NCI-H1048 (cell line): ENCODE data around the gene ZNF688.
"Not testable (repeated sequence)": the region's sequence is repeated elsewhere in the genome, so short reads cannot be mapped to it uniquely, and the experiment has no call there.

ENCODE experiments used
- DNase-seq: peaks from one replicate; lab custom pipeline; 2025; lab: John Stamatoyannopoulos, UW

The ZNF688 gene

DNA sequence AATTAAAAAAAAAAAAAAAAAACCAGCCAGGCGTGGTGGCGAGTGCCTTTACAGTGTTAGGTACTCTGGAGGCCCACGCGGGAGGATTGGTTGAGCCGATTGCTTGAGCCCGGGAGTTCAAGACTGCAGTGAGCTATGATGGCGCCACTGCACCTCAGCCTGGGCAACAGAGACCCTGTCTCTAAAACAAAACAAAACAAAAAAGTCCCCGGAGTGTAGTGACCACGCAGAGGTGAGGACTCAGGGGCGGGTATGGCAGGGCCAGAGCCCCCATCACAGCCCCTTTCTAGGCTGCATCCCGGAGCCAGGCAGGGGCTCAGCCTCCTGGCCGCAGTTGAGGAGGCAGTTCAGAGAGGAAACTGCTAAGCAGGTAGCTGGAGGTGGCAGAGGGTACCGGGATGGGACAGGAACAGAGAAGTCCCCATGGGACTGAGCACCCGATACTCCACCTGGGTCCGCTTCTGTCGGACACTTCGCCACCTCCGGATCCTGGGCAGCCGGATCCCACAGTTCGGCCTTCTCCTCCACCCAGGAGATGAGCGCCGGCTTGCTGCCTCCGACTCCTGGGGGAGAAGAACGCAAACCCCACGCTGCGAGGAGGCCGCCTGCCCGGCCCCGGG is 37.7 kb downstream of the ZNF688 start:
- no peak for DNase-seq

DNA sequence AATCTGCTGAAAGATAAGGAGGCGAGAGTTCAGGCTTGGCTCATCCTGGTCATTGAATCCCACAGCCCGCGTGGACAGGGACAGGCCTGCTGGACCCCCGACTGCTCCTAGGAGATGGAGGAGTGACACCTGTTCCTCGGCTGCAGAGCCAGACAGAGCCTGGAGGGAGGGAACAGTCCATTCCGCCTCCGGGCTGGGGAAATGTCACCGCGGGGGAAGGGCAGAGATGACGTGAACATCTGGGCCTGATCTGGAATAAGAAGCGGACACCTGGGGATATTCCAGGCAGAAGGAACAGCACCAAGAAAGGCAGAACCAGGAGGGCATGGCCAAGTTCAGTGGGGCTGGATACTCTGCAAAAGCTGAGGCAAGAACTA is 38.4 kb downstream of the ZNF688 start:
- DNase-seq: no peak

DNA sequence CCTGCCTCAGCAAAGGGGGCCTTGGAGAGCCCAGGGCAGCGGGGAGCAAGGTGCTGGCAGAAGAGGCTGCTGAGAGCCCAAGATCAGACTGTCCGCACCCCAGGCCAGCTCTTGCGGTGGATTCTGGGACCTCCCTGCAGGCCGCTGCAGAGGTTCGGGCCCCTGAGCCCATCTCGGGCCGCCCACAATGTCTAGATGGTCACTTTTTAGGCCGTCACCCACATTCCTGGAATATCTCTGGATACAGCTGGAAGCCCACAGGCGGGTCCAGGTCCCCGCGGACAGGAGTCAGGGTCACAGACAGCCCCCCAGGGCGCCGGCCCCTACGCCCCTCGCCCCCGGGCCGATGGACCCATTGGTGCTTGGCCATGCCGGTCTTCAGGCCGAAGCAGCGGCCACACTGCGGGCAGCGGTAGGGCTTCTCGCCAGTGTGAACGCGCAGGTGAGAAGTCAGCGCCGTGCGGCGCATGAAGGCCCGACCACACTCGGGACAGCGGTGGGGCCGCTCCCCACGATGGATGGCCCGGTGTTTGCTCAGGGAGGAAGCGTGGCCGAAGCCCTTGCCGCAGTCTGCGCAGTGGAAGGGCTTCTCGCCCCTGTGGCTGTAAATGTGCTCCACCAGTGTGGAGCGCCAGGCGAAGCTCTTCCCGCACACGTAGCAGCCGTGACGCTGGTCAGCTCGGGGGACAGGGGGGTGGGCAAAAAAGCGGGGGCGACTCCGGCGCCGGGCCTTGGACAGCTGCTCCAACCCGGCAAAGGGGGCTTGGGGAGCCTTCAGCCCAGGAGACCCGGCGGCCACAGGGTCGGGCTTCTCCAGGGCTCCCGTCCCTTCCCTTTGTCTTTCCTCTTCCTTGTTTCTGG is 39.0 kb downstream of the ZNF688 start:
- DNase-seq: no peak

DNA sequence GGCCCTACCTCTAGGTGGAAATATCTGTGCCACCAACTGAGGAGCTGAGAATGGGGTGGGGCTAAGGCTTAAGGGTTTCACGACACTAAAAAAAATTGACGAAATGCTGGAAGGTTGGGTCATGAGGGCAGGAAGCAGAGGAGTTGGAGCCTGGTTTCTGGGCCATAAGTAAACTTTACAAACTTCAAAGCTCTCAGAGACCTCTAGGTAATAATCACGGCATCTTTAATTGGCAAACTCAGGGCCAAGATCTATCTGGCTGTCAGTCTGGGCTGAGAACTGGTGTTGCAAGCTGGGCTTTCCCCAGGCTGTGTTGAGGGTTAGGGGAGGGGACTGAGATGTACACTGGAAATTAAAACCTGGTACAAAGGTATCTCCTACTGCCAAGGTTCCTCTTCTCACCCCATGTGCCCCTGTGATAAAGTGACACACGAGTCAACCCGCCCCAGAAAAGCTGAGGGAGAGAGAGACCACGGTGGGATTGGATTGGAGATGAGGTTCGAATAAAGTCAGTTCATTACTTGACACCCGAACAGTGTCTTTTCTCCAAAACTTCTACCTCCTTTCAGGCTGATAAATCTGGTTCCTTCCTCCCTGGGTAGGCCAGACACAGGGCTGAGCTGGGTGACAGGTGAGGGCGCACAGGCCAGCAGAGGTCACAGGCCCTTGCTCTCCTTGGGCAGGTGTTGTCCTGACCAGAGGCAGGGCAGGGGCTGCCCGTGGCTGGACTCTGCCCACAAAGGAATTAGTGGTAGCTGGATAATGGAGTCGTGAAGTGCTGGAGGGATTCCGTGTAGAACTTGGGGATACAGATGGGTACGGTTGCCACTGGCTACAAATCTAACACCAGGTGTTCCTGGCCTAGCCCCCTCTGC is 41.1 kb downstream of the ZNF688 start:
- DNase-seq: no peak

DNA sequence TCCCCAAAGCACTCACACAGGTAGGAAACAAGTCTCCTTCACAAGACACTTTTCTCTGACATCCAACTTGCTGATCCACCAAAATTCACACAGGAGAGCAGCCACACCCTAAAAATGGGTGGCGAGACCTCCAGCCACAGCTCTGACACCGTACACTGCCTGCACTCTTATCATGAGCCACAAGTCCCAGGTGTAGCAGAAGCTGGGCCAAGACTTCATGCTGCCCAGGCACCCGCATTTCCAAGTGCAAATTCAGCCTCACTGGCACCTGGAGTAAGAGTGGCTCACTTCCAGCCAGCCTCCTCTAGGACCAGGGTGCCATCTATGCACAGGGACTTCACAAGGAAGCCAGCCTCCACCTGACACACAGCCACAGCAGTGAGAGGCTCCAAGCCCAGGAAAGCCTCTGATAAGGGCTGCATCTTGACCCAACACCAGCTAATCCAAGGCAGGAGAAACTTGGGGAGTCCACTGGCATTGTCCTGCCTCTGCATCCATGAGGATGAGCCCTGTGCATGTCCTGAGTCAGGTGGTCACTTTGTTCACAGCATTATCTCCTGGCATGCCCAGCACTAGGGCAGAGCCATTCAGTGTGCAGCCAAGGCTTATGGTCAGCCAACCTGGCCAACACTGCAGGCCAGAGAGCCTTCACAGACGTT is 42.6 kb downstream of the ZNF688 start:
- DNase-seq: no peak

DNA sequence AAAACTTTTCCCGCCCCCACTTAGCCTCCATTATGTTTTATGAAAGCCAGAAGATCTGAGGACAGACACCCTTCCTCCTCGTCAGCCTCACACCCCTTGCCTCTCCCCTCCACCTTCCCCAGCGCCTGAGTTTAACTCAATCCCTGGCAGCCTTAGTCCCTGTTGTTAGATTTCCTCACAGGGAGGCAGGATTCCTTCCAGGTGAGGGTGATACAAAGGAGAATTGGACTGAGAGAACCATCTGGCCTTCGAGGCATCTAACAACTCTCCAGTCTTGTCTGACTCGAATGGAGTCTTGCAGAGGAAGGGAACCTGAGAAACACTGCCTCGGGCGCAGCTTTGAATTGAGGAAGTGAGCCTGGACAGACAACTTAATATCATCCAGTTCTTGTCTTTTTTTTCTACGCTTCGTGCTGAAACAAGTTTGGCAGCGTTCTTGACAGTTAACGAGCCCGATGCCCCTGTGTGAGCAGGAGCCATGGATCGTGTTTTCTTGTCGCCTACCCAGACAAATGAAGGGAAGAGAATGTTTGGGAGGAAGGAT is 43.8 kb downstream of the ZNF688 start:
- no peak for DNase-seq

DNA sequence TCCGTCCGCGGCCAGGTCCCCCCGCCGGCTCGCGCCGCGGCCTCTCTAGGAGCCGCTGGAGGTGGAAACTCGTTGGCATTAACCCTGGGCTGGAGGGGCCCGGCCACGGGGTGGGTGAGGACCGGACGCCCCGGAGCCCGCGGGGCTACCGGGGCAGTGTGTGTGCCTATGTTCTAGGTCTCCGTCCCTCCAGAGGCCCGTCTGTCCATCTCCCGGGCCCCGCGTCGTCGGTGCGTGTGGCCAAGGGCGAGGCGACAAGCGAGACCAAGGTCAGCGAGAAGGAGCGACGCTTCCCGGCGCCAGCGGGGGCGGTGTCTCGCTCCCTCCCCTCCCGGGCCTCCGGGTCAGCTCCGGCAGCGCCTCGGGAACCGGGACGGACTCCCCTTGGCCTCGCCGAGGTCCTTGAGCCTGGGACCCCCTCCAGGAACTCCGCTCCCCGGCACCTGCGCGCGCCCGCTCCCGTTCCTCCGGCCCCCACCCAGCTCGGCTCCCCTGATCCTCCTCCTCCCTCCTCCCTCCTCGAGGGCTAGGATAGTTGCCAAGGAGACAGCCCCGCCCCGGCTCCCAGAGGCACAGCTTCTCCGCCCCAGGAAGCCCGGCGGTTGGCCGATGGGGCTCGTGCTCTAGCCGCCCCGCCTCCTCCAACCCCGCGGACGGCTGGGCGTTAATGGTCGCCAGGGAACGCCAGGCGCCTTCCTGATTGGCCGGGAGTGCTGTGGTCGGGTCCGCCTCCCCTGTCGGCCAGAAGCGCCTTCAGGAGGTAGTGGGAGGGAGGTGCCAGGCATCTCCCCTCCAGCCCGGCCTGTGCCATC is 44.5 kb downstream of the ZNF688 start:
- peak; percentile 90 for DNase-seq

DNA sequence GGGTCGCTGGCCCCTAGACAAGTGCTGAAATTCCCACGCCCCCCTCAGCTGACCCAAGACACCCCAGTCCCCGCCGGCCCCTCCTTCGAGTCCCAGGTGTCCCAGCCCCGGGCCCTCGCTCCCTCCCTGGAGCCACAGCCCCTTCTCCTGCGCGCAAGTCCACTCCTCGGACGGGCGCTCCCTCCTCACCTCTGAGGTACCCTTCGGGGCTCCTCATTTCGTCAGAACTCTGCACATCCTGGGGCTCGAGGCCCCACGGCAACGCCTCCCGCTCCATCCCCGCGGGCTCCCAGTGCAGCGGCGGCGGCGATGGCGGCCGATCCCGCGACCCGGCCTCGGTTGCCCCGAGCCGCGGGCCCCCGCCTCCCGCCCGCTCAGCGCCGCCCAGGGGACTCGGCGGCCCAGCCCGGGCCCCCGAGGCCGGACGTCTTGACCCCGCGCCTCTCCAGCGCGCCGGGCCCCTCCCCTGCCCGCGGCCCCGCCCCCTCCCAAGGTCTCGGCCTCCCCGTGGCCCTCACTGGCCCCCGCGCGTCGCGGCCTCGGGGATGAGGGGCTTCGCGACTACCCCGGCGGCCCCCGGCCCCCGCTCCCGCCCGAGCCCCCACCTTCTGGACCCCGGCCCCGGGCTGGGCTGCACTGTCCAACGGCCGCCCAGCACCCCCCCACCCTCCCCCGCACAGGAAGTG is 45.2 kb downstream of the ZNF688 start, which contains the start of gene ZNF768:
Gene ZNF768, minus strand, starts transcription at position 430 of the 686 bp plus-strand sequence. Its CDS starts 153 bp downstream, at position 277.
- no peak for DNase-seq

DNA sequence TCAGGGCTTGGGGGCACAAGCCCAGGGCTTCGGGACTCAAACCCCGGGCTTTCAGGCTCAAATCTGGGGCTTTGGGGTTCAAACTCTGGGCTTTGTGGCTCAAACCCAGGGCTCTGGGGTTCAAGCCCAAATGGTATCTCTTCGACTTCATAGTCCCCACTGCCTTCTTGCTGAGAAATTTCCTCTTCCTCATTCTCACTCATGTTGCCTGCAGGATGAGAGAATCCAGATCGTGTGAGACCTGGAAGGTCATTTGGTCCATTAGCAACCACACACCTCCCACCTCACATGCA is 45.7 kb downstream of the ZNF688 start:
- no peak for DNase-seq

DNA sequence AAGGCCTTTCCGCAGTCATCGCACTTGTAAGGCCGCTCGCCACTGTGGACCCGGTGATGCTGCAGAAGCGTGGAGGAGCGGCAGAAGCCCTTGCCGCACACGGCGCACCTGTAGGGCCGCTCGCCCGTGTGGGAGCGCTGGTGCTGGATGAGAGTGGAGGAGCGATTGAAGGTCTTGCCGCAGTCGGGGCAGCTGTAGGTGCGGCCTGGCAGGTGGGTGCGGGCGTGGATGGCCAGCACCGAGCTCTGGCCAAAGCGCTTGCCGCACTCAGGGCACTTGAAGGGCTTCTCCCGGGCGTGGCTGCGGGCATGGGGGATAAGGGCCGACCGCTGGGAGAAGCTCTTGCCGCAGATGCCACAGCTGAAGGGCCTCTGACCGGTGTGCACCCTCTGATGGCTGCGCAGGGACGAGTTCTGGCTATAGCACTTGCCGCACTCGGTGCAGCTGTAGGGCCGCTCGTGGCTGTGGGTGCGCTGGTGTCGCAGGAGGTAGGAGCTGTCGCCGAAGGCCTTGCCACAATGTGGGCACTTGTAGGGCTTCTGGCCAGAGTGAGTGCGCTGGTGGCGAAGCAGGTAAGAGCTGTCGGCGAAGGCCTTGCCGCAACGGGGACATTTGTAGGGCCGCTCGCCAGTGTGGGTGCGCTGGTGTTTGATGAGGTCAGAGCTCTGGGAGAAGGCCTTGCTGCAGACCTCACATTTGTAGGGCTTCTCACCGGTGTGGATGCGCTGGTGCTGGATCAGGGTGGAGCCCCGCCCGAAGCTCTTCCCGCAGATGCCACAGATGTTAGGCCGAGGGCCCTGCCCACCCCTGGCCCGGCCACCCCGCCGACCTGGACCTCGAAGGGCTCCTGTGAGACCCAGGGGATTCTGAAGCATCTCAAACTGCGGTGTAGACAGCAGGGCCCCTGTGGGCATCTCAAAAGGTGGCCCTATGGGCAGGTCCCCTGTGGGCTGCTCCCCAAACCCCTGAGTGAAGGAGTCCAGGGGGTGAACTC is 46.6 kb downstream of the ZNF688 start:
- no peak for DNase-seq

DNA sequence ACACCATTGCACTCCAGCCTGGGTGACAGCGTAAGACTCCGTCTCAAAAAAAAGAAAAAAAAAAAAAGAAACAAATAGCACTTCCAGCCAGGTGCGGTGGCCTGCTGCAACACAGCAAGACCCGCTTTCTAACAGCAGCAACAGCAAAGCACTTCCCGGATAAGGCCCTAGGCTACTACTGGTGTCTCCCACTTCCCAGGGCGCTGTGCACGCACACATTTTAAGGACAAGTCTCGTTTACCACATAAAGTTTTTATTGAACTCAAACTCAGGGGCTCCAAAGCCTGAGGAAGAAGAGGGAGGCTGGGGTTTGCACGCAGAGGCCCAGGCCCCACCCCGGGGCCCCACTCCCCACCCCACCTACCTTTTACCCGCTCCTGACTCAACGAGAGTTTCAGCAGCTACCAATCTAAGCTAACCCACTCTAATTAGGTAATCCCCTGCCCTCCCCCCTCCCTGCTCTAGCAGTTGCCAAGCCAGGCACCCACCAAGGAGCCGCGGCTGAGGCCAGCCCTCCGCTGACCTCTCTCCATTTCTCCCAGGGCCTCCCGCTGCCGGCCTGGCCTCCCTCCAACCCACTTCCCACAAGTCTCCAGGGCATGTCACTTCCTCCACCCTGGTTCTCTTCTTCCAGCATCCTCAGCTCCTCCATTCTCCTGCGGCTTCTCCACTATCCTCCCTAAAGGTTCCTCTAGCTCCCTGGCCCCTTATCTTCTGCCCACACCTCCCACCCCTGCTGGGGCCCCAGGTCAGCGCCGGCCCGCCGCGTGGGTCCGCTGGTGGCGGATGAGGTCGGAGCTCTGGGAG is 47.5 kb downstream of the ZNF688 start:
- no peak for DNase-seq

DNA sequence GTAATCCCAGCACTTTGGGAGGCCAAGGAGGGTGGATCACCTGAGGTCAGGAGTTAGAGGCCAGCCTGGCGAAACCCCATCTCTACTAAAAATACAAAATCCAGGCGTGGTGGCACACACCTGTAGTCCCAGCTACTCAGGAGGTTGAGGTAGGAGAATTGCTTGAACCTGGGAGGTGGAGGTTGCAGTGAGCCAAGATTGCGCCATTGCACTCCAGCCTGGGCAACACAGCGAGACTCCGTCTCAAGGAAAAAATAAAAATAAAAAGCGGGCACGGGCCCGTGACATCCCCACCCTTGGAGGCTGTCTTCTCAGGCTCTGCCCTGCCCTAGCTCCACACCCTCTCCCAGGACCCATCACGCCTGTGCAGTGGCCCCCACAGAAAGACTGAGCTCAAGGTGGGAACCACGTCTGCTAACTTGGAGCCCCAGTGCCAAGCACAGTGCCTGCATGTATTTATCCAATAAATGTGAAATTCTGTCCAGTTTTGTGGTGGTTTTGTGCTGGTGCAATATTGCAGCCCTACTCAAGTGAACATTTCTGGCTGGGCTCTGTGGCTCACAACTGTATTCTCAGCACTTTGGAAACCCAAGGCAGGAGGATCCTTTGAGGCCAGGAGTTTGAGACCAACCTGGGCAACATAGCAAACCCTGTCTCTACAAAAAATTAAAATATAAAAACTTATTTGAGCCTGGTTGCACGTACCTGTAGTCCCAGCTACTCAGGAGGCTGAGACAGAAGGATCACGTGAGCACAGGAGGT is 48.6 kb downstream of the ZNF688 start:
- not testable (repeated sequence) for DNase-seq

DNA sequence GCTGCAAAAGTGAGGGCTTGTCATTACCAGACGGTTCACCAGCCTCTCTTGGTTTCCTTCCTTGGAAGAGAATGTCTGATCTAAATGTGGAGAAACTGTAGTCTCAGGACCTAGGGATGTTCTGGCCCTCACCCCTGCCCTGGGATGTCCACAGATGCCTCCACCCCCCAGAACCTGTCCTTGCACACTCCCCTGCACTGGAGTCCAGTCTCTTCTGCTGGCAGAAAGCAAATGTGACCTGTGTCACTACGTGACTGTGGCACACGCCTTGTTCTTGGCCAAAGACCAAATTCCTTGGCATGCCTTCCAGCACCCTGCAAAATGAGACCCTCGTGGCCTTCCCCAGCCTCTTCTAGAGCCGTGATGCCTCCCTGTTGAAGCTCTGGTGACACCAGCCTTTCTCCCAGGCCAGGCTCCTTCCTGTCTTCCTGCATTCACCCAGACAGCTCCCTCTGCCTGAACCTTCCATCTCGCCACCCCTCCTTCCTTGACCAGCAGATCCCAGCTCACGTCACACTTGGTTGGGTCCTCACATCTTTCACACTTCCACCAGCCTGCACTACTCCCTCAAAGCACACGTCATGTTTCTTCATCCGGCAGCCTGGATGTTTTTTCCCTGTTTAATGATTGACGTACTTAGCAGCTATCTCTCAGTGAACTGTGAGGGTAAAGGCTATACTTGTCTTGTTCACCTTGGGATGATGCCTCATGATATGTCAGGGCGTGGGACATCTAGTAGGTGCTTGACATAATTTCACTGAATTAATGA is 49.5 kb downstream of the ZNF688 start:
- DNase-seq: no peak

DNA sequence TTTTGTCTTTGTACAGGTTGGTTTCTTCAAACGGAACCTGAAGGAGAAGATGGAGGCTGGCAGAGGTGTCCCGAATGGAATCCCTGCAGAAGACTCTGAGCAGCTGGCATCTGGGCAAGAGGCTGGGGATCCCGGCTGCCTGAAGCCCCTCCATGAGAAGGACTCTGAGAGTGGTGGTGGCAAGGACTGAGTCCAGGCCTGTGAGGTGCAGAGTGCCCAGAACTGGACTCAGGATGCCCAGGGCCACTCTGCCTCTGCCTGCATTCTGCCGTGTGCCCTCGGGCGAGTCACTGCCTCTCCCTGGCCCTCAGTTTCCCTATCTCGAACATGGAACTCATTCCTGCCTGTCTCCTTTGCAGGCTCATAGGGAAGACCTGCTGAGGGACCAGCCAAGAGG is 50.0 kb downstream of the ZNF688 start:
- DNase-seq: no peak
